Endothelial cell (in vitro differentiated cells): ENCODE data around the gene POFUT1. TPM values are rescaled to one million over a fixed set of nuclear protein-coding genes. Genes with fewer than 3 reads are reported as not detected.
A peak's percentile ranks its signal among the peaks of the same experiment; 100 is the strongest.

Experiments
- DNase-seq: peaks from one replicate; pipeline ENCODE4 v3.0.0; 2021; ENCODE audit warnings: low spot score
- H3K27ac Mint-ChIP-seq: one replicate; pipeline ENCODE4 v1.8.0; 2021; ENCODE audit warnings: mixed read lengths, inconsistent platforms; ENCODE audit not compliant: unreplicated experiment
- H3K27me3 Mint-ChIP-seq: one replicate; pipeline ENCODE4 v1.8.0; 2021; ENCODE audit warnings: mild to moderate bottlenecking, moderate library complexity, mixed read lengths, inconsistent platforms; ENCODE audit not compliant: unreplicated experiment
- H3K36me3 Mint-ChIP-seq: one replicate; pipeline ENCODE4 v1.8.0; 2021; ENCODE audit warnings: mild to moderate bottlenecking, low read depth, mixed read lengths, inconsistent platforms; ENCODE audit not compliant: unreplicated experiment
- H3K4me1 Mint-ChIP-seq: one replicate; pipeline ENCODE4 v1.8.0; 2021; ENCODE audit warnings: mild to moderate bottlenecking, mixed read lengths, inconsistent platforms; ENCODE audit not compliant: unreplicated experiment
- H3K4me3 Mint-ChIP-seq: one replicate; pipeline ENCODE4 v1.8.0; 2021; ENCODE audit warnings: mild to moderate bottlenecking, mixed read lengths, inconsistent platforms; ENCODE audit not compliant: unreplicated experiment
- H3K9me3 Mint-ChIP-seq: one replicate; pipeline ENCODE4 v1.8.0; 2021; ENCODE audit warnings: mixed read lengths, inconsistent platforms; ENCODE audit not compliant: unreplicated experiment
- total RNA-seq: library from RNA; stranded (reverse); fragmentation: NEBNext Ultra II Directional; extraction: Animal tissue kit (Norgen Biotek cat#: 25700); gene quantifications from one replicate; pipeline ENCODE4 v1.2.1, GENCODE V29; 2021; ENCODE audit not compliant: unreplicated experiment
- TF ChIP-seq, protein P1 (sequence below): fragments of 200-600 bp; sonication (generic); IDR thresholded peaks from one replicate; pipeline ENCODE4 v1.5.0; 2021; ENCODE audit warnings: antibody characterized with exemption; ENCODE audit not compliant: unreplicated experiment

Gene POFUT1
- total RNA-seq, 1 donor from 2014 or later: 43.5 TPM

DNA sequence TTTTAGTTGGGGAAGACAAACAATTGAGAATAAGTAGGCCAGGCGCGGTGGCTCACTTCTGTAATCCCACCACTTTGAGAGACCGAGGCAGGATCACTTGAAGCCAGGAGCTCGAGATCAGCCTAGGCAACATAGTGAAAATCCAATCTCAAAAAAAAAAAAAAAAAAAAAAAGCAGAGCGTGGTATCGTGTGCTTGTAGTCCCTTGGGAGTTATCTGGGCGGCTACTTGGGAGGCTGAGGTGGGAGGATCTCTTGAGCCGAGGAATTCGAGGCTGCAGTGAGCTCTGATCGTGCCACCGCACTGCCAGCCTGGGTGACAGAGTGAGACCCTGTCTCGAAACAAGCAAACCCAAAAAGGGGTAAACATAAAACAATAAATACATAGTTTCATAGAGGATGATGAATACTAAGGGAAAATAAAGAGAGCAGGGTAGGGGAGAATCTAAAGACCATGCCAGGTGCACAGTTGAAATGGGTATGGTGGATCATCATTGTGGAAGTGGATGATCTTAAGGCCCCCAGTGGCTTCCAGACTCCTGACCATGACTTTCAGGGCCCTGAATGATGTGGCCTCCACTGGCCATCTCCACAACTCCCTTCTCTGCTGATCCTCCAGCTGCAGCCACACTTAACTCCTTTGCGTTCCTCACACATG lies 947 bp downstream of the POFUT1 start:
- Mint-ChIP-seq H3K27ac (peak overlapping the region; percentile 72), H3K4me3 (peak overlapping the region; percentile 93), H3K4me1 (peaks cover 43% of the 10 kb centered on the region), H3K9me3 (no peaks in the 10 kb centered on the region), H3K36me3 (peaks cover 17% of the 10 kb centered on the region), H3K27me3 (peaks cover 12% of the 10 kb centered on the region)
- no peak for DNase-seq
- TF ChIP-seq, protein P1, sequence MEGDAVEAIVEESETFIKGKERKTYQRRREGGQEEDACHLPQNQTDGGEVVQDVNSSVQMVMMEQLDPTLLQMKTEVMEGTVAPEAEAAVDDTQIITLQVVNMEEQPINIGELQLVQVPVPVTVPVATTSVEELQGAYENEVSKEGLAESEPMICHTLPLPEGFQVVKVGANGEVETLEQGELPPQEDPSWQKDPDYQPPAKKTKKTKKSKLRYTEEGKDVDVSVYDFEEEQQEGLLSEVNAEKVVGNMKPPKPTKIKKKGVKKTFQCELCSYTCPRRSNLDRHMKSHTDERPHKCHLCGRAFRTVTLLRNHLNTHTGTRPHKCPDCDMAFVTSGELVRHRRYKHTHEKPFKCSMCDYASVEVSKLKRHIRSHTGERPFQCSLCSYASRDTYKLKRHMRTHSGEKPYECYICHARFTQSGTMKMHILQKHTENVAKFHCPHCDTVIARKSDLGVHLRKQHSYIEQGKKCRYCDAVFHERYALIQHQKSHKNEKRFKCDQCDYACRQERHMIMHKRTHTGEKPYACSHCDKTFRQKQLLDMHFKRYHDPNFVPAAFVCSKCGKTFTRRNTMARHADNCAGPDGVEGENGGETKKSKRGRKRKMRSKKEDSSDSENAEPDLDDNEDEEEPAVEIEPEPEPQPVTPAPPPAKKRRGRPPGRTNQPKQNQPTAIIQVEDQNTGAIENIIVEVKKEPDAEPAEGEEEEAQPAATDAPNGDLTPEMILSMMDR: no peak

DNA sequence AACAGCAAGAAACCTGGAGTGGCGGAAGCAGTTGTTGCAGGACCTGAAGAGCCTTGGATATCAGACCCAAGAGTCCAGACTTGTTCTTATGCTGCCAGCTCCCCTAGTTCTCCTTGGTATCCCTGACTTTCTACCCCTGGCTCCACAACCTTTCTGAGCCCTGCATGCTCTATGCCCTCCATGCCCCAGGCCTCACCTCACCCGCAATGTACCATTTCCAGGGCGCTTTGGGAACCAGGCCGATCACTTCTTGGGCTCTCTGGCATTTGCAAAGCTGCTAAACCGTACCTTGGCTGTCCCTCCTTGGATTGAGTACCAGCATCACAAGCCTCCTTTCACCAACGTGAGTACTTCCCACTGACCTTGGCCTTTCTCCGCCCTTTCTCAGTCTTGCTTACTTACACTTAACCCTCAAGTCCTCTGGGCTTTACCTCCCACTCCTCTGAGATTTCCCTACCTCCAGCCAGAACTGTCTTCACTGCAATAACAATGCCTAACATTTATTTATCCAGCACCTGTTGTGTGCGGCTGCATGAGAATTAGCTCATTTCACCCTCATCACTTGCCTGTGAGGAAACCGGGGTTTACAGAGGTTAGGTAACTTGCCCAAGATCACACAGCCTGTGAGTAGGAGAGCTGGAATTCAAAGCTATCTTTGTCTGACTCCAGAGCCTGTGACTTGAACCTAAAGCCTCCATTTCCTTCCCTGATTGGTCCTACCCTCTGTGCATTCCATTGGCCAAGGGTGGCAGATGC lies 2.3 kb downstream of the POFUT1 start:
- Mint-ChIP-seq H3K27ac (peak overlapping the region; percentile 11), H3K4me1 (peaks cover 30% of the 10 kb centered on the region), H3K27me3 (peaks cover 14% of the 10 kb centered on the region), H3K4me3 (no peak overlapping the region), H3K36me3 (peaks cover 24% of the 10 kb centered on the region), H3K9me3 (no peaks in the 10 kb centered on the region)
- TF ChIP-seq, protein P1: no peak
- DNase-seq: no peak

- DNase-seq: no peak
- no peaks in the 10 kb centered on the region for H3K9me3 Mint-ChIP-seq
- H3K27ac Mint-ChIP-seq: no peak overlapping the region
- no peak overlapping the region for H3K4me3 Mint-ChIP-seq
- peaks cover 36% of the 10 kb centered on the region for H3K4me1 Mint-ChIP-seq
- TF ChIP-seq, protein P1: no peak
- H3K36me3 Mint-ChIP-seq: peaks cover 38% of the 10 kb centered on the region
- H3K27me3 Mint-ChIP-seq: peaks cover 7% of the 10 kb centered on the region
Observed at GRCh38 chr20:32213870-32214269, 6.2 kb downstream of the POFUT1 start.

DNA sequence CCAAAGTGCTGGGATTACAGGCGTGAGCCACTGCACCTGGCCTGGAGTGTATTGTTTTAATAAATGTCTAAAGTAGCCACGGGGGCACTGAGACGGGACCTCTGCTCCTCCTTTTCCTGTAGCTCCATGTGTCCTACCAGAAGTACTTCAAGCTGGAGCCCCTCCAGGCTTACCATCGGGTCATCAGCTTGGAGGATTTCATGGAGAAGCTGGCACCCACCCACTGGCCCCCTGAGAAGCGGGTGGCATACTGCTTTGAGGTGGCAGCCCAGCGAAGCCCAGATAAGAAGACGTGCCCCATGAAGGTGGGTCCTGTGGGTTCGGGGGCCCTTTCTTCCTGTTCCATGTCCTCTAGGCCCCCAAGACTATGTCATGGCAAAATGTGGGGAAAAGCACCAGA lies 7.5 kb downstream of the POFUT1 start:
- Mint-ChIP-seq H3K9me3 (no peaks in the 10 kb centered on the region), H3K4me1 (peaks cover 36% of the 10 kb centered on the region), H3K4me3 (no peak overlapping the region), H3K27me3 (peaks cover 2% of the 10 kb centered on the region), H3K36me3 (peaks cover 46% of the 10 kb centered on the region), H3K27ac (peak overlapping the region; percentile 64)
- no peak for DNase-seq
- TF ChIP-seq, protein P1: no peak

GRCh38 chr20:32215729-32216128 lies 8.0 kb downstream of the POFUT1 start:
- DNase-seq: no peak
- Mint-ChIP-seq H3K27me3 (peaks cover 2% of the 10 kb centered on the region), H3K9me3 (no peaks in the 10 kb centered on the region), H3K4me3 (peak overlapping the region; percentile 47), H3K4me1 (peaks cover 36% of the 10 kb centered on the region), H3K27ac (peak overlapping the region; percentile 92), H3K36me3 (peaks cover 45% of the 10 kb centered on the region)
- TF ChIP-seq, protein P1: no peak
